NCI-H1694 (cell line): ENCODE data around the gene CDC42BPA.
"Not testable (repeated sequence)": the region's sequence is repeated elsewhere in the genome, so short reads cannot be mapped to it uniquely, and the experiment has no call there.

Experiments
- DNase-seq: peaks from one replicate; lab custom pipeline; 2025; lab: John Stamatoyannopoulos, UW

Gene CDC42BPA

DNA sequence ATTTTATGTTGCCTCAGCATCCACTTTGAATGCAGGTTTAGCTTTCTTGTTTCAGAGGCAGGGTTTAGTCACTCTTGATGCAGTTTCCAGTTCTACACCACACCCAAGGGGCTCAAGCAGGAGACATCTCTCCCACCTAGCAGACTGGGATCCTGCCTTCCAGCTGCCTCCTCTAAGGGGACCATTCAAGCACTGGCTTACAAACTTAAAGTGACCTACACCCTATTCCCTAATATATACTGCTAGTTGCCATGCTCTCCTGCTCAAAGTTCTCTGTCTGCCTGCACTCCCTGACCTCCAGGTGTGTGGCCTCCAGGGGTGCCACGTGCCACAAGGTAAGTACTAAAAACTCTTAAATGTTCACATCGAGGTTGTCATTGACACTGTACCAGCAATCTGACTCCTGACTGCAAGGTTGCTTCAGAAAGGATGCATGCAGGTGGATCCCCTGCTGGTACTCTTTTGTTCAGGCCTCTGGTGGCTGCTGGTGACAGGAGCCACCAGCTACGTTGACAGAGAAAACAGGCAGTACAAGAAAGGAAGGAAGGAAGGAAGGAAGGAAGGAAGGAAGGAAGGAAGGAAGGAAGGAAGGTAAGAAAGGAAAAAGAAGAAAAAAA, 192.3 kb downstream of the CDC42BPA start:
- DNase-seq, result no peak

DNA sequence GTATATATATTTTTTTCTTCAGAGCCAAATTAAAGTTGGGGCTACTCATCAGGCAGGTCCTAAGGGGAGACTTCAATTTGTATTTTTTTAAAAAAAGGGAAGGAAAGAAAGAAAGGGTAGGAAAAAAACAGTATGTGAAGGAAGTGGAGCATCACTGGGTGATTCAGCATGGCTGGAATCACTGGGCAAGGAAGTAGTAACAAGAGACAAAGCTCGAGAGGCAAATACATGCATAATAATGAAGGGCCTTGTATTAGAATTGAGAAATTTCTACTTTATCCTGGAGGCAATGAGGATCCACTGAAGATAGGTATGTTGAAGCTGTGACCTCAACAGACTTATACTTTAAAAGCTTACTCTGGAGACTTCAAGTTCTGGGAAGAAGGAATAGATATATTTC, 193.8 kb downstream of the CDC42BPA start:
- DNase-seq, result no peak

DNA sequence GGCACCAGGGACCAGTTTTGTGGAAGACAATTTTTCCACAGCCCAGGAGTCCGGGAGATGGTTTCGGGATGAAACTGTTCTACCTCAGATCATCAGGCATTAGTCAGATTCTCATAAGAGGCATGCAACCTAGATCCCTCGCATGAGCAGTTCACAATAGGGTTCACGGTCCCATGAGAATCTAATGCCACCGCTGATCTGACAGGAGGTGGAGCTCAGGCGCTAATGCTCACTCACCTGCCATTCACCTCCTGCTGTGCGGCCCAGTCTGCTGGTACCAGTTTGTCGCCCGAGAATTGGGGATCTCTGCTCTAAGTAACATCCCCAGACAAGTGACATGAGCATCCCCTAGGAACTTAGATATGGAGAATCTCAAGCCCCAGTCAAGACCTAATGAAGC, 197.5 kb downstream of the CDC42BPA start:
- no peak for DNase-seq

DNA sequence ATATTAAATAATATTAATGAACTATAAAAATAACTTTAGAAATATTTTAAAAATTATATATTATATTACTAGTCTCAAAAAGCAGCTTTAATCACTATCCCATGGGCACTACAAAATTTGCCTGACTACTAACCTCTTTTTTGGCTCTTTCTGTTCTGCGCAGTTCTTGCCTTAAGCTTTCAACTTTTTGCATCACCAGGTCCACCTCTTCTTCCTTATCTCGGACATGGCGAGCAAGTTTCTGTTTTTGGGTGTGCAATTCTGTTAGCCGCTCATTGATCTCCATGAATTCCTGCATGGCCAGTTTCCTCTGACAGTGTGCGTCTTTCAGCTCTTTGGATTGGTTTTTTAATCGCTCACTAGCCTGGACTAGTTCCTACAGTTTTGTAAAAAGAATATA, 205.8 kb downstream of the CDC42BPA start:
- no peak for DNase-seq

GRCh38 chr1:227111782-227112181, 206.5 kb downstream of the CDC42BPA start:
- no peak for DNase-seq

GRCh38 chr1:227105291-227105690, 213.0 kb downstream of the CDC42BPA start:
- not testable (repeated sequence) for DNase-seq

DNA sequence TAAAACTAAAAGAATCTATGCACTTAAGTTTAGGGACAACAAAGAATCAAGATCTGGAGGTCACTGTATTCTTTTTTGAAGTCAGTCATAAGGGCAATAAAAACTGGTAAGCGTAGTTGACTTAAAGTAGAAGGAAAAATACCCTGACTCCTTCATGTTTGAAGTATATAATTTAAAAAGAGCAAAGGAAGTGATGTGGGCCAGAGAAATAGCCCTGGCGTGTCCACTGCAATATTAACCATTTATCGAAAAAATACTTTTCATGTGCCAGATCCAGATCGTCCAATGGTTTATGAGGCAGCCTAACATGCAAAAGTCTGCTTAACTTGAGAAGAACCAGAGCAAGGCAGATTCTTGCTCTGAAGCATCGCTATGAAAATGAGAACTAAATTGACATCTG, 216.2 kb downstream of the CDC42BPA start:
- no peak for DNase-seq

- no peak for DNase-seq
Measured at GRCh38 chr1:227094249-227094966, 223.9 kb downstream of the CDC42BPA start.

DNA sequence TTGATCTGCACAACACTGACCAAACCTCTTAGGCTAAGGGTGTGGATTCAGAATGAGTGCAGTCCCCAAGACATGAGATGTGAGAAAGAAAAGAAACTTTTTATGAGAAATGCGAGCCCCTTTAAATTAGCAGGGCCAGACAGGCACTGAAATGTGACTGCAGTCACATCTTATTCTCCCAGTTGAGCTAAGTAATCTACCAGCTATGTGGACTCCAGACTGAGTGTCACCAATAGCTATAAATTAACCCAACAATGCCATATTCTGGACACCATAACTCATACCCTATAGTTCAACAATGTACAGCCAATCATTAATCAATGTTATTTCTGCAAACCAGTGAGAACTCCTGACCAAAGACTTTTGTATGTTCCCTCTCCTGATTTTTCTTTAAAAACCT, 225.0 kb downstream of the CDC42BPA start:
- no peak for DNase-seq

GRCh38 chr1:227092069-227092468, 226.2 kb downstream of the CDC42BPA start:
- no peak for DNase-seq

- no peak for DNase-seq
Measured at GRCh38 chr1:227086636-227087035, 231.7 kb downstream of the CDC42BPA start.

DNA sequence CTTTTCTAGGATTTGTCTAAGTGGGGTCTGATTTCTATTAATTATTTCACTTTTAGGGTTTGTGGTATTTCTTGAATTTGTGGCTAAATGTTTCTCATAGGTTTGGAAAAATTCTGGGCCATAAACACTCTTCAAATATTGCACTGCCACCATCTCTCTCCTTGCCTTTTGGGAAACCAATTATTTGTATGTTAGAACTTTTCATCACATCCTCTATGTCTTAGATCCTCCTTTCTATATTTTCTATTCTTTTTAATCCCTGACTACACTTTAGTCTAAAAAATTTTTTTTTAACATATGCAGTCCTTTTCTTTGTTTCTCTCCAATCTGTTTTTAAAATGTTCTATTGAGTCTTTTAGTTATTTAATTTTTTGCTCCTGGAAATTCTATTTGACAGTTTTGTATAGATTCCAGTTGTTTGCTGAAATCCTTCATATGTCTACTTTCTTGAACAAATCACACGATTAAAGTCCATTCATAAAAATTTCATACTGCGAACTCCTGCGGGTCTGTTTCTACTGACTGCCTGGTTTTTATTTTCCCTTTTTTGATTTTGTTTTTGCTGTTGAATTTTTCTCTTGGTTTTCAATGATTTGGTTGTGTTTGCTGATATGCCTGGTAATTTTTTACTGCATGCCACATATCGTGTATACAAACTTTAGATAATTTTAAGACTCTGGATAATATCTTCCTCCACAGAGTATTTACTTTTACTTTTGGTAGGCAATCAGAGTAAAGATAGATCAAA, 235.1 kb downstream of the CDC42BPA start:
- DNase-seq, result no peak

DNA sequence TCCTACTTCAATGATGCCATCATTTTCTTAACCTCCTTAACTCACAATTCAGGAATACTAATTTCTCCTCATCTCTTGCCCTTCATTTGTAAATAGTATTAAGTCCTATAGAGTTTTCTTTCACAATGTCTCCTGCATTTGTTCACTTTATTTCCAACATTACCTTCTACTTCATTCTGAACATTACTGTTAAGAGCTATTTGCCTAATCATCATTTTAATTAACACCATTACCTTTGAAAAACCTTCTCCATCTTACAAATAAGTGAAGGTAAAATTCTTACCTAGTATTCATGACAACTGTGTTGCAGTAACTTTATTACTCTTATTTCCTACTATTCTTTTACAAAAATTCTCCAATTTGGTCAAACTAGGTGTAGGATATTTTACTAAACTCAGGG, 240.5 kb downstream of the CDC42BPA start:
- DNase-seq, result no peak

GRCh38 chr1:227073786-227074185, 244.5 kb downstream of the CDC42BPA start:
- DNase-seq, result no peak

DNA sequence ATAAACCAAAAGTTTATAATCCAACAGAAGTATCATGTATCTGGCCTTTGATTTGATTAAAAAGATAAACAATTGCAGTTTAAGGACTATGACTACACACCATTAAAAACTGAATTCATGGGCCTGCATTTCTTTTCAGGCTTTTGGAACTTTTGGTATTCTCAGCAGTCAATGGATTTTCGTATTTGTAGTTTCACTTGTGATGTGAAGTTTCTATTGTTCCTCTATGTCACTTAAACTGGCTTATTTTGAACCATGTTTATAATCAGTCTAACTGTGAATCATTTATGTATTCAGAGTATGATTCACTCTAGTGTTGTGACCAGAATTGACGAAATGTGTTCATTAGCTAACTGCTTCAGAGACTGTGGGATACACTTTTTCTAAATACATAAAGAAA, 245.3 kb downstream of the CDC42BPA start:
- DNase-seq, result no peak

GRCh38 chr1:227071895-227072587, 246.3 kb downstream of the CDC42BPA start:
- DNase-seq, result no peak

DNA sequence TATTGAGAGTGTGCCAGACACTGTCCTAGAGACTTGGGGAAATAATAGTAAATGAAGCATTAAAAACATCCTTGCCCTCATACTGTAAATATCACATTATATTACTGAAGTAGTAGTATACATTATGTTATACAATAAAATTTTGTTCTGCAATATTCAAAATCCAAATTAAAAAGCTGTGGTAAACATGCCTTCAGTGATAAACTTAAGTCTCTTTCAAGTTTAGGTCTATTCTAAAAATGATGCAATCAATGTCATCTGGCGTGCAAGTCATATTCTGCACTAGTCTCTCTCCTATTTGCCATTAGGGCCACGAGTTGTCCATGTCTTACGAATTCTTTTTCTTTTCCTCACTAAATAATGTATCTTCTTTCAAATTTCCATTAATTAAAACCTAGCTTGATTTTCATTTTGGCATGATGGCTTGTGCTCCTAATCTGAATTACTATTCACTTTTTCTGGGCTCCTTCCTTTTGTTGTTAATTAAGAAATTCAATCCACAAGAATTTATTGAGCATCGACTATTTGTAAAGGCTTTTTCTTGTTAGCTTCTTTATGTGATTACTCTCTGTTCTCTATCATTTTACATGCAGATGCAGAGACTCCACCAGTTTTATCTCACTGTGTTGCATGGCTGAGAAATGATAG, 247.5 kb downstream of the CDC42BPA start:
- DNase-seq, result no peak

- DNase-seq, result no peak
Measured at GRCh38 chr1:227069490-227069889, 248.8 kb downstream of the CDC42BPA start.

- DNase-seq, result no peak
Measured at GRCh38 chr1:227068883-227069282, 249.4 kb downstream of the CDC42BPA start.

DNA sequence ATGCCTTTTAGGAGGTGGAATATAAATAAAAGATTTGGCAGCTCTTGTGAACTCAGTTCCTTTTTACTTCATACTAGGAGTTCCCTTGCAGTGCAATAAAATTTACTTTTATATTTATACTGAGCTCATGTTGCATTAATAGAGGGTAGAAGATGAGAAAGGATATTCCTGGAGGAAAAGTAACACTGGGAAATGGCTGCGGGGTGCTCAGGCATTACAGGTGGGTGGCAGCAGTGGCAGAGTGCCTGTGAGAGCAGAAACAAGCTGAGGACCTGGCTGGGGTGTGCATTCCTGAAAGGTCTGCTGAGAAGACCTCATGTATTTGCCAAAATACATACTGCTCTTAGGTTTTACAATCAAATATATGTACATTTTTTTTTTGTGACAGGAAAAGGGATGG, 251.3 kb downstream of the CDC42BPA start:
- no peak for DNase-seq

GRCh38 chr1:227065311-227065710, 253.0 kb downstream of the CDC42BPA start:
- DNase-seq, result no peak

DNA sequence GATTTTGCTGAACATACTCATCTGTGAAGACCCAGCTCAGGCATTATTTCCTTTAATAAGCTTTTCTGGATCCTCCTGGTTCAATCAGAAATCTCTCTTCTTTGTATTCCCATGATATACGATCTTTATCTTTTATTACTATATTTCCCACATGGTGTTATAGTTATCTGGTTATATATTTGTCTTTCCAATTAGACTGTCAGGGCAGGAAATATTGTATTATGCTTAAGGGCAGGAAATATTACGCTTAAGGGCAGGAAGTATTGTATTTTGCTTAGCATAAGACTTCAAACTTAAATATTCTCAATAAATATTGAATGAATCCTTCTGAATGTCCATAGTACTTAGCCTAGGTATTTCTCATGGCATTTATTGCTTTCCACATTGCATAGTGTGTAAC, 256.0 kb downstream of the CDC42BPA start:
- no peak for DNase-seq
